ENCODE measurements around the gene PTPN18. TPM values are rescaled to one million over a fixed set of nuclear protein-coding genes. Genes with fewer than 3 reads are reported as not detected.

PTPN18 gene
- total RNA-seq, 1 experiment from 2014 or later, result 15.7 TPM

- Mint-ChIP-seq H3K27ac (no peak overlapping the region), H3K4me3 (no peak overlapping the region), H3K9me3 (no peaks in the 10 kb centered on the region), H3K27me3 (ENCODE audit: low read depth) (no peaks in the 10 kb centered on the region), H3K4me1 (no peaks in the 10 kb centered on the region), H3K36me3 (no peaks in the 10 kb centered on the region)
- DNase-seq (ENCODE audit: low spot score) (no peak), ATAC-seq (no peak)
- ChIA-PET POLR2A (no interaction called here), CTCF (interaction anchor here (1.6 kb wide), 1 partner anchor 25 kb away, joined by 4 read pairs; no protein-coding TSS in a partner anchor)
- TF ChIP-seq, protein P1, sequence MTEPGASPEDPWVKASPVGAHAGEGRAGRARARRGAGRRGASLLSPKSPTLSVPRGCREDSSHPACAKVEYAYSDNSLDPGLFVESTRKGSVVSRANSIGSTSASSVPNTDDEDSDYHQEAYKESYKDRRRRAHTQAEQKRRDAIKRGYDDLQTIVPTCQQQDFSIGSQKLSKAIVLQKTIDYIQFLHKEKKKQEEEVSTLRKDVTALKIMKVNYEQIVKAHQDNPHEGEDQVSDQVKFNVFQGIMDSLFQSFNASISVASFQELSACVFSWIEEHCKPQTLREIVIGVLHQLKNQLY (CRISPR knock-in tag; IDR thresholded peaks at IDR 0.05), result no peak
Observed at GRCh38 chr2:130313812-130314334, 42.0 kb upstream of the PTPN18 start.

DNA sequence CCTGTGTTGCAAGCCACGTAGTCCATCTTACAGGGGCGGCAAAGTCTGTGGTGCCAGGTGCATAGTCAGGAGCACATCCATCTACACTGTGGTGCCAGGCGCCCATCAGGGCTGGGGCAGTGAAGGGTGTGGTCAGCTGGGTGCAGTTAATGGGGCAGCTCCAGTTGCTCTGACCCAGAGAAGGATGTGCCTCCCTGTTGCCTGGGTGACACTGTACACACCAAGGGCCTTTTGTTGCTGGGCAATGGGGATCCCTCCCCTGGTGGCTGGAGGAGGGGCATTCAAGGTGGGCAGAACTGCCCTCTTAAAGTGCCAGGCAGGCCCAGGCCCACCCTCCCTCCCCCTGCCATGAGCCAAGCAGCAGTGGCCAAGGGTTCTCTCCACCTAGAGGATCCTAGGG is 41.5 kb upstream of the PTPN18 start:
- POLR2A ChIA-PET, result no interaction called here
- CTCF ChIA-PET, result interaction anchor here (1.6 kb wide), 1 partner anchor 26 kb away, joined by 4 read pairs; no protein-coding TSS in a partner anchor
- Mint-ChIP-seq H3K27me3 (ENCODE audit: low read depth) (no peaks in the 10 kb centered on the region), H3K9me3 (no peaks in the 10 kb centered on the region), H3K4me1 (no peaks in the 10 kb centered on the region), H3K4me3 (no peak overlapping the region), H3K27ac (no peak overlapping the region), H3K36me3 (no peaks in the 10 kb centered on the region)
- ATAC-seq, result no peak
- DNase-seq (ENCODE audit: low spot score), result no peak
- TF ChIP-seq GTF2I (CRISPR knock-in tag; conservative IDR thresholded peaks at IDR 0.05) (no peak), GABPB1 (CRISPR knock-in tag; IDR thresholded peaks at IDR 0.05) (no peak), NFATC4 (CRISPR knock-in tag; IDR thresholded peaks at IDR 0.05) (no peak), USF2 (CRISPR knock-in tag; IDR thresholded peaks at IDR 0.05) (no peak), ESRRA (CRISPR knock-in tag; IDR thresholded peaks at IDR 0.05; ENCODE audit: borderline replicate concordance) (no peak), ERG (CRISPR knock-in tag; IDR thresholded peaks at IDR 0.05) (no peak), IRF2 (CRISPR knock-in tag; IDR thresholded peaks at IDR 0.05; ENCODE audit: borderline replicate concordance, low read depth) (no peak), ZNF416 (CRISPR knock-in tag; IDR thresholded peaks at IDR 0.05) (no peak), NFYB (CRISPR knock-in tag; conservative IDR thresholded peaks at IDR 0.05; ENCODE audit: low read depth) (no peak), CREM (CRISPR knock-in tag; IDR thresholded peaks at IDR 0.05) (no peak), CTCF (IDR thresholded peaks at IDR 0.05) (no peak), RELA (CRISPR knock-in tag; IDR thresholded peaks at IDR 0.05; ENCODE audit: borderline replicate concordance) (no peak)
- TF ChIP-seq, protein P2, sequence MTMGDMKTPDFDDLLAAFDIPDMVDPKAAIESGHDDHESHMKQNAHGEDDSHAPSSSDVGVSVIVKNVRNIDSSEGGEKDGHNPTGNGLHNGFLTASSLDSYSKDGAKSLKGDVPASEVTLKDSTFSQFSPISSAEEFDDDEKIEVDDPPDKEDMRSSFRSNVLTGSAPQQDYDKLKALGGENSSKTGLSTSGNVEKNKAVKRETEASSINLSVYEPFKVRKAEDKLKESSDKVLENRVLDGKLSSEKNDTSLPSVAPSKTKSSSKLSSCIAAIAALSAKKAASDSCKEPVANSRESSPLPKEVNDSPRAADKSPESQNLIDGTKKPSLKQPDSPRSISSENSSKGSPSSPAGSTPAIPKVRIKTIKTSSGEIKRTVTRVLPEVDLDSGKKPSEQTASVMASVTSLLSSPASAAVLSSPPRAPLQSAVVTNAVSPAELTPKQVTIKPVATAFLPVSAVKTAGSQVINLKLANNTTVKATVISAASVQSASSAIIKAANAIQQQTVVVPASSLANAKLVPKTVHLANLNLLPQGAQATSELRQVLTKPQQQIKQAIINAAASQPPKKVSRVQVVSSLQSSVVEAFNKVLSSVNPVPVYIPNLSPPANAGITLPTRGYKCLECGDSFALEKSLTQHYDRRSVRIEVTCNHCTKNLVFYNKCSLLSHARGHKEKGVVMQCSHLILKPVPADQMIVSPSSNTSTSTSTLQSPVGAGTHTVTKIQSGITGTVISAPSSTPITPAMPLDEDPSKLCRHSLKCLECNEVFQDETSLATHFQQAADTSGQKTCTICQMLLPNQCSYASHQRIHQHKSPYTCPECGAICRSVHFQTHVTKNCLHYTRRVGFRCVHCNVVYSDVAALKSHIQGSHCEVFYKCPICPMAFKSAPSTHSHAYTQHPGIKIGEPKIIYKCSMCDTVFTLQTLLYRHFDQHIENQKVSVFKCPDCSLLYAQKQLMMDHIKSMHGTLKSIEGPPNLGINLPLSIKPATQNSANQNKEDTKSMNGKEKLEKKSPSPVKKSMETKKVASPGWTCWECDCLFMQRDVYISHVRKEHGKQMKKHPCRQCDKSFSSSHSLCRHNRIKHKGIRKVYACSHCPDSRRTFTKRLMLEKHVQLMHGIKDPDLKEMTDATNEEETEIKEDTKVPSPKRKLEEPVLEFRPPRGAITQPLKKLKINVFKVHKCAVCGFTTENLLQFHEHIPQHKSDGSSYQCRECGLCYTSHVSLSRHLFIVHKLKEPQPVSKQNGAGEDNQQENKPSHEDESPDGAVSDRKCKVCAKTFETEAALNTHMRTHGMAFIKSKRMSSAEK (CRISPR knock-in tag; IDR thresholded peaks at IDR 0.05; ENCODE audit: borderline replicate concordance), result no peak
- TF ChIP-seq, protein P3, sequence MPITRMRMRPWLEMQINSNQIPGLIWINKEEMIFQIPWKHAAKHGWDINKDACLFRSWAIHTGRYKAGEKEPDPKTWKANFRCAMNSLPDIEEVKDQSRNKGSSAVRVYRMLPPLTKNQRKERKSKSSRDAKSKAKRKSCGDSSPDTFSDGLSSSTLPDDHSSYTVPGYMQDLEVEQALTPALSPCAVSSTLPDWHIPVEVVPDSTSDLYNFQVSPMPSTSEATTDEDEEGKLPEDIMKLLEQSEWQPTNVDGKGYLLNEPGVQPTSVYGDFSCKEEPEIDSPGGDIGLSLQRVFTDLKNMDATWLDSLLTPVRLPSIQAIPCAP (CRISPR knock-in tag; IDR thresholded peaks at IDR 0.05), result no peak
